GM18867 (cell line): ENCODE data around the gene HS3ST3A1.
"Not testable (repeated sequence)": the region's sequence is repeated elsewhere in the genome, so short reads cannot be mapped to it uniquely, and the experiment has no call there.

Source experiments
- ATAC-seq: cut with Tn5 transposase; IDR thresholded peaks from one replicate; pipeline ENCODE4 v1.9.1; 2021; ENCODE audit warnings: mild to moderate bottlenecking, moderate library complexity; ENCODE audit not compliant: unreplicated experiment

Gene HS3ST3A1

GRCh38 chr17:13576661-13577526 lies 24.8 kb downstream of the HS3ST3A1 start:
- ATAC-seq: no peak

GRCh38 chr17:13575922-13576419 lies 25.8 kb downstream of the HS3ST3A1 start:
- no peak for ATAC-seq

DNA sequence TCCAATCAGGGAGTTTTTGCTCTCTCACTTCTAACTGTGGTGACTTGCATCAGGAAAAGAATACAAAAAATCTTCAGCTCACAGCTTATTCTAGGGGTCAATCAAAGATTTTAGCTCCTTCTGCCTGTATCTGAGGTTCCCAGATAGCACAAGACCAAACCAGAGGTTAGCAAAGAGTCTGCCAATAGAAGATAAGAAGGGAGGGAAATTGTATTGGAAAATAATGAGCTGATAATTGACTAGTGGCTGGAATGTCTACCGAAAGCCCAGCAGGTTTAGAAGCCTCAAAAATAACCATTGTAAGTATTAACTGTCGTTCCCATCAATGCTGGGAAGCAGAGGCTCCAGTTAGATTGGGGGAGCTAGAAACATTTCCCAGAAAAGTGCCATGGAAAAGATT lies 26.3 kb downstream of the HS3ST3A1 start:
- ATAC-seq: no peak

GRCh38 chr17:13572581-13572980 lies 29.1 kb downstream of the HS3ST3A1 start:
- no peak for ATAC-seq

DNA sequence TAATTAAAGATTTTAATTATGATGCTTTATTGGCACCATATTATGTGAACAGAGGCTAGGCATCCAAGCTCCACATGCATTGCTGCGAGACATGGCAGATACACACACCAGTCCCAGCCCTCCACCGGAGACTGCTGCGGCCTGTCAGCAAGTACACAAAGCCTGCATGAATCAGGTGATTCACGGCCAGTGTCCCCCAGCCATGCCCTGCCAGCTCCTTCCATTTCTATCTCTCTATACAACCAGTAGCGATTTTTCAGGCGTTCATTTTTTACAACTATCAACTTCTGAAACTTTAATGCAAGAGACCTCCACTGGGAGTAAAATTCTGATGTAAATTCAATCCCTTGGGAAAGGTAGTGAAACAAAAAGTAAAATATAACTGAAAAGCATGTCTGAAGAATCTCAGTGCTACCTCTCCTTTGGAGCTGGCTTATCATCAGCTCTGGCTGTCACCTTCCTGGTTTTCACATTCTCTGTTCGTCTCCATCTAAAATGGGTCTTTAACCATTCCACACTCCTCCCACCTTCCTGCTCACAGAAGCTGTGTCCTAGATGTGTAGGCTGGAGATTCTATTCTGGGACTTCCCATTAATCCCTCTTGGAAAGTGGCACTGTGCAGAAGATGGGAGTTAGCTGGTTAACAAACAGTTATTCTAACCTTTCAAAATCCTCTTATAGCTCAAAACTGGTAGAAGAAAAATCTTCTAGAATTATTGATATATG lies 32.2 kb downstream of the HS3ST3A1 start:
- no peak for ATAC-seq

DNA sequence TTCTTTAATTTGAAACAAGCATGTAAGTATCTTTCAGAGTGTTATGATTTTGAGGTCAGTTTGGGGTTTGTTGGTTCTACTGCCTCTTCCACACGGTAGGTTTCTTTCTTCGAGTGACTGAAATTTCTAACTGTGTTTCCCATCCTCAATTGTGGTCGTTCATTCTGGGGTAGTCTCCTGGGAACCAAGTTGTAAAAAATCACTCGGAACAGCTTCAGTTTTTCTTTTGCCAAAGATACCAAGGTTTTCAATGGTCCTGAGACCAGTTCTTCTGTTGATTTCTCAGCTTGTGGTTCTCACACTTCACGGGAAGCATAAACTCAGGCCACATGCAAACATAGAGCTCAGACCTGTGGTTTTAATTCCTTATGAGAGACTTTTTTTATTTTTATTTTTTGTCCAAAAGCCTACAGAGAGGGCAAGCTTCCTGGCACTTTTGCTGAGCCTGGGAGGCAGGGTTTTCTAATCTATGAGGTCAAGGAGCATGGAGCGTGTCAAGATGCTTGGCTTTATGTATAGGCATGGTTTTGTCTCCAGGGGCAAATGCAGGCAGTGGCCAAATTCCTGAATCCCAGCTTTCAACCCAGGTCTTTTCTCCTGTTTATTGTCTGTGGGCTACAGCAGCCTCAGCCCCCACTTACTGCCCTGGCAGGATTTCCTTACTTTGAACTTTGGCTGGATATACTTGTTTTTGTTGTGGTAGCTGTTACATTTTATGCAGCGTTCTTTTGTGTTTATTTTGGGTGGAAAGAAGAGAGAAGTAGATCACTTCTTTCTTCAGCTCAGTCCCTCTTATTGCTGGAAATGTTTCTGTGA lies 32.9 kb downstream of the HS3ST3A1 start:
- no peak for ATAC-seq

DNA sequence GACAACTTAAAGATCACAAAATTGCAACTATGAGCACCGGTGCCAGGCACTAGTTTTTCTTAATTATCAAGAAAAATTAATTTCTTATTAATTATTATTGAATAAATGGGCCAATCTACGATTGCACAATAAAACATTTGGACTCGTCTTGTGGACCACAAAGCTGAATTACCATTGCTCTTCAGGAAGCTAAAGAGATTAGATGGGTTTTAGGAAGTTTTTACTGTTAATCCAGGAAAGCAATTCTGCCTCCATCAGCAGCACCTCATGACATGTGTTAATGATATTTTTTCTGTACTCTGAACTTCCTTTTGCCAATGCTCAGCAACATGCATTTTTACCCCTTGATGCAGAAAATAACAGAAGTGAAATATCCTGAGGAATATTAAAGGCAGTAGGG lies 37.9 kb downstream of the HS3ST3A1 start:
- no peak for ATAC-seq

- no peak for ATAC-seq
Measured at GRCh38 chr17:13562271-13562800, 39.4 kb downstream of the HS3ST3A1 start.

GRCh38 chr17:13561606-13562270 lies 40.0 kb downstream of the HS3ST3A1 start:
- ATAC-seq: no peak

GRCh38 chr17:13560935-13561334 lies 40.8 kb downstream of the HS3ST3A1 start:
- ATAC-seq: no peak

- ATAC-seq: no peak
Measured at GRCh38 chr17:13558588-13558987, 43.1 kb downstream of the HS3ST3A1 start.

- no peak for ATAC-seq
Measured at GRCh38 chr17:13557077-13557476, 44.7 kb downstream of the HS3ST3A1 start.

DNA sequence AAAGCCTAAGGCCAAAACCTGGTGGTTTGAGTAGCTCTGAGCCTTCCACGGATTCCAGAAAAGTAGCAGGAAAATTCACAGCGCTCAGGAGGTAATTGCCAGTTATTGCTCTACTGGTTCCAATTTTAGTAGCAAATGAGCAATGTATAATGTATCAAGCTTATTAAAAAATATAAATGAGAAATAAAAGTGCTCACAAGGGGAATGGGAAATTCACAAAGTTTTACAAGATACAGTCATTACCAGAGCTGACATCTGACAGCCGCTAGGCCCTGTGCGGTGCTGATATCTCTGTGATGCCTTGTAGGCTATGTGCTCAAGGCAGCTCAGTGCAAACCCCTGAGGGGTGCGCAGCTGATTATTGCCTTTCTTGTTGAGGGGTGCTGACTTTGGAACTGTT lies 47.5 kb downstream of the HS3ST3A1 start:
- no peak for ATAC-seq

DNA sequence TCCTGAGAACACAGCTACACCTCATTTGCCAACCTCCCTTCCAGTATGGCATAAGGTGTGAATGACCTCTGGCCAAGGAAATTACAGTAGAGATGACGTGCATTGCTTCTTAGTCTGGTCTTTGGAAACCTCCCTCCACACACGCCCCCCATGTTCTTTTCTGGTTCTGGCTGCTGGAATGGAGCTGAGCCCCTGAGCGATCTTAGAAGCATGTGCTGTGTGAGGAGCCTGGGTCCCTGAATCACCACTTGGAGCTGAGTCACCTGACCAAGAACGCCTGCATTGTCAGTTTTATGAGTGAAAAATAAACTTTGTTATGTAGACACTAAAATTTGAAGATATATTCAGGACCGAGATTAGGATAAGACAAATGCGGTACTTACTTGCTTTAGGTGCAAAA lies 51.4 kb downstream of the HS3ST3A1 start:
- ATAC-seq: no peak

- not testable (repeated sequence) for ATAC-seq
Measured at GRCh38 chr17:13548576-13548975, 53.2 kb downstream of the HS3ST3A1 start.

DNA sequence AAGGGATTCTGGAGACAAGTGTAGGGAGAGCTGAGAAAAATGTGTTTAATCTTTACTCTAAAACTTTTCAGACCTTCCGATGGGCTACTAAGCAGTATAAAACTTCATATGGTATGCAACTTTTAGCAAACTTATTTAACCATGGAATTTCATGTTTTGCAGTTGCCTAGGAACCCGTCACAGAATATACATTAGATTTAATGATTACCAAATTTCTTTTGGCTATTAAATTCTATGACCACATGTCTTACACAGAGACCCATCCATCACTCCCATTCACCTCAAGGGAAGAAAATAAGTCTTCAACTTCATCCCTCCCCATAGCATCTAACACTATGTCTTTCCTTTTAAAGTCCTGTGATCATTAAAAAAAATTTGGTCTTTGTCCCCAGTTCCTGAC lies 54.9 kb downstream of the HS3ST3A1 start:
- no peak for ATAC-seq

GRCh38 chr17:13545941-13546340 lies 55.8 kb downstream of the HS3ST3A1 start:
- no peak for ATAC-seq

DNA sequence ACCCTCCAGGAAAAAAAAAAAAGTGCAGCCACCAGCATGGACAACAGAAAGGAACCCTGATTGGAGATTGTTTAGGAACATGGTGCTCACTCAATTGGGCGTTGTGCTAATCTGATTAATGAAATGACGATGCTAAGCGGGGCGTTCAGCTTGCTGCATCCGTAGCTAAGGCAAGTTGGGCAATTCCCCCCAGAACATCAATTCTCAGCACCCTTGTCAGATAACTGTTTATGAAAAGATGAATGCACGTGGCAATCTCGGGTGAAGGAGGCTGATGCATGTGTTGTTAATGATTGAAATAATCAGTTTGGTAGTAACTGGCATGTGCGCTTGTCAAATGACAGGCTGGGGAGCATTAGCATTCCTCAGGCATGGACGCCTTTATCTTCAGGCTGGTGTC lies 57.0 kb downstream of the HS3ST3A1 start:
- no peak for ATAC-seq

DNA sequence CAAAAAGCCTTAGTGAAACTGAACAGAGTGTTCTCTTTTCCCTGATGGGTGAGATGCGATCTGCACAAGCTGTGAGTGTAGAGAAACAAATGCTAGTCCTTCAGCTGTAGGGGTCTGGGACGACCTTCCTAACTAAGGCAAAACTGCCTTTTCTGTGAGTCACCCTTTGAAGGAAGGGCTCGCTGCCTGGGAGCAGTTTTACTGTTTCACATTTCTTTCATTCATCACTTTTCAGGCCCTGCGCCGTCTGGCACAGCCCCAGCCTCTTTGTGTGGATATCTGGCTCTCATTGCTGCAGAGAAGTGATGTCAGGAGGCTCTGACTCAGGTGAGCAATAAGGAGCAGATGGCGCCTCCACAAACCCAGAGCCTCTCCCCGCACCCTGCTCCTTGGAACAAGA lies 57.4 kb downstream of the HS3ST3A1 start:
- no peak for ATAC-seq

DNA sequence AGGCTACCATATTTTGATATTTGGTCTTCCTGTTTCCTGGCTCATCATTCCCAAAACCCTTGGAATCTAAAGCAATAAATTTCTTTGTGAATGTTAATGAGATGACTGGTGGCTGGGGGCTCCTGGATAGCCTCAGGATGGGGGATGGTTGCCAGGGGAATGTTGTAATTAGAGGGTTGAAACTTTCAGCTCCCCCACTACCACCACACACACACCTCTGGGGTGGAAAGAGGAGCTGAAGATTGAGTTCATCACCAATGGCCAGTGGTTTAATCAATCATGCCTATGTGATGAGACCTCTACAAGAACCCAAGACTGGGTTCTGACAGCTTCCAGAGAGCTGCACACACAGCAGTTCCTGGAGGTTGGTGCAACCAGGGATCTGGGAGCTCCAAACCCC lies 59.1 kb downstream of the HS3ST3A1 start:
- no peak for ATAC-seq
